ENCODE data around the gene EXOSC9.

The EXOSC9 gene

GRCh38 chr4:121777625-121778024 is 23.5 kb upstream of the EXOSC9 start:
- TF ChIP-seq CTCF (IDR thresholded peaks at IDR 0.05; ENCODE audit: control insufficient read depth, extremely low read depth, insufficient read depth), result no peak
- no peak overlapping the region for H3K4me3 ChIP-seq (ENCODE audit: low read depth, low read length)
- no peak for DNase-seq (ENCODE audit: low read depth)

GRCh38 chr4:121778991-121779628 is 22.0 kb upstream of the EXOSC9 start:
- no peak for DNase-seq (ENCODE audit: low read depth)
- H3K4me3 ChIP-seq (ENCODE audit: low read depth, low read length), result no peak overlapping the region
- TF ChIP-seq CTCF (IDR thresholded peaks at IDR 0.05; ENCODE audit: control insufficient read depth, extremely low read depth, insufficient read depth), result no peak

GRCh38 chr4:121783210-121783609 is 17.9 kb upstream of the EXOSC9 start:
- TF ChIP-seq CTCF (IDR thresholded peaks at IDR 0.05; ENCODE audit: control insufficient read depth, extremely low read depth, insufficient read depth), result no peak
- DNase-seq (ENCODE audit: low read depth), result no peak
- H3K4me3 ChIP-seq (ENCODE audit: low read depth, low read length), result no peak overlapping the region

- TF ChIP-seq CTCF (IDR thresholded peaks at IDR 0.05; ENCODE audit: control insufficient read depth, extremely low read depth, insufficient read depth), result no peak
- no peak for DNase-seq (ENCODE audit: low read depth)
- no peak overlapping the region for H3K4me3 ChIP-seq (ENCODE audit: low read depth, low read length)
These were observed 16.7 kb upstream of the EXOSC9 start for GRCh38 chr4:121784401-121784800.

GRCh38 chr4:121784975-121785374 is 16.1 kb upstream of the EXOSC9 start:
- TF ChIP-seq CTCF (IDR thresholded peaks at IDR 0.05; ENCODE audit: control insufficient read depth, extremely low read depth, insufficient read depth), result no peak
- no peak for DNase-seq (ENCODE audit: low read depth)
- no peak overlapping the region for H3K4me3 ChIP-seq (ENCODE audit: low read depth, low read length)

GRCh38 chr4:121785479-121785878 is 15.6 kb upstream of the EXOSC9 start:
- no peak for TF ChIP-seq CTCF (IDR thresholded peaks at IDR 0.05; ENCODE audit: control insufficient read depth, extremely low read depth, insufficient read depth)
- H3K4me3 ChIP-seq (ENCODE audit: low read depth, low read length), result no peak overlapping the region
- no peak for DNase-seq (ENCODE audit: low read depth)

- DNase-seq (ENCODE audit: low read depth), result no peak
- H3K4me3 ChIP-seq (ENCODE audit: low read depth, low read length), result no peak overlapping the region
- no peak for TF ChIP-seq CTCF (IDR thresholded peaks at IDR 0.05; ENCODE audit: control insufficient read depth, extremely low read depth, insufficient read depth)
These were observed 14.9 kb upstream of the EXOSC9 start for GRCh38 chr4:121786221-121786620.

All from LNCaP clone FGC (cell line).